Hepatocyte (in vitro differentiated cells): ENCODE data around the gene EGR4. TPM values are rescaled to one million over a fixed set of nuclear protein-coding genes. Genes with fewer than 3 reads are reported as not detected.

Source experiments
- DNase-seq: peaks from one replicate; pipeline ENCODE4 v3.0.0-alpha.2; 2016; ENCODE audit warnings: low spot score
- H2AFZ ChIP-seq: fragments of 200-600 bp; sonication (generic); 2 replicates; pipeline ENCODE4 v1.6.0; 2016; ENCODE audit warnings: antibody characterized with exemption, mild to moderate bottlenecking
- H3K27ac ChIP-seq: fragments of 200-600 bp; sonication (generic); 2 replicates; pipeline ENCODE4 v1.5.1; 2016; ENCODE audit warnings: mild to moderate bottlenecking
- H3K27me3 ChIP-seq: fragments of 200-600 bp; sonication (generic); 2 replicates; pipeline ENCODE4 v1.6.1; 2016
- H3K36me3 ChIP-seq: fragments of 200-600 bp; sonication (generic); replicated peaks from 2 replicates; pipeline ENCODE4 v1.5.1; 2016; ENCODE audit warnings: low read depth; ENCODE audit not compliant: insufficient read depth
- H3K4me1 ChIP-seq: fragments of 200-600 bp; sonication (generic); 2 replicates; pipeline ENCODE4 v1.5.1; 2016; ENCODE audit warnings: mild to moderate bottlenecking, moderate library complexity; ENCODE audit not compliant: insufficient read depth
- H3K4me2 ChIP-seq: fragments of 200-600 bp; sonication (generic); 2 replicates; pipeline ENCODE4 v1.6.0; 2016
- H3K4me3 ChIP-seq: fragments of 200-600 bp; sonication (generic); 2 replicates; pipeline ENCODE4 v1.5.1; 2016; ENCODE audit warnings: mild to moderate bottlenecking
- H3K79me2 ChIP-seq: fragments of 200-600 bp; sonication (generic); 2 replicates; pipeline ENCODE4 v1.6.0; 2017; ENCODE audit warnings: mild to moderate bottlenecking
- H3K9me2 ChIP-seq: fragments of 200-600 bp; sonication (generic); replicated peaks from 2 replicates; pipeline ENCODE4 v1.6.0; 2017; ENCODE audit warnings: mild to moderate bottlenecking; ENCODE audit not compliant: insufficient read depth
- H3K9me3 ChIP-seq: fragments of 200-600 bp; sonication (generic); 2 replicates; pipeline ENCODE4 v1.5.1; 2016; ENCODE audit warnings: low read depth, mild to moderate bottlenecking
- H4K20me1 ChIP-seq: fragments of 200-600 bp; sonication (generic); 2 replicates; pipeline ENCODE4 v1.6.0; 2016; ENCODE audit warnings: mild to moderate bottlenecking; ENCODE audit not compliant: insufficient read depth, poor library complexity, severe bottlenecking
- CTCF ChIP-seq: fragments of 200-600 bp; sonication (generic); IDR thresholded peaks from 2 replicates; pipeline ENCODE4 v1.5.1; 2016; ENCODE audit warnings: antibody characterized with exemption, mild to moderate bottlenecking; ENCODE audit not compliant: poor library complexity
- EZH2 ChIP-seq: fragments of 200-600 bp; sonication (generic); IDR thresholded peaks from 2 replicates; pipeline ENCODE4 v1.6.1; 2016; ENCODE audit warnings: antibody characterized with exemption, mild to moderate bottlenecking, borderline replicate concordance
- EZH2phosphoT487 ChIP-seq: fragments of 200-600 bp; sonication (generic); IDR thresholded peaks from one replicate; pipeline ENCODE4 v1.6.1; 2018; ENCODE audit warnings: antibody characterized with exemption, mild to moderate bottlenecking, low read depth, moderate library complexity; ENCODE audit not compliant: unreplicated experiment, severe bottlenecking
- WGBS: methylation state at CpG from one replicate; pipeline ENCODE4 v1.1.6; 2016; ENCODE audit warnings: low lambda C conversion rate; ENCODE audit errors: missing lambda C conversion rate; 5-methylcytosine and 5-hydroxymethylcytosine counted together
- polyA plus RNA-seq: library from polyadenylated mRNA; unstranded; fragments of >200 nt; fragmentation: Nextera tagmentation; extraction: Ambion mirVana; gene quantifications from 2 replicates; pipeline ENCODE4 v1.2.1, GENCODE V29; 2016
- small RNA-seq: library from RNA; depleted of rRNA; stranded (forward); fragments of <200 nt; gene quantifications from one replicate; pipeline ENCODE3, GENCODE V24; 2014
- total RNA-seq: library from RNA; depleted of rRNA; stranded (reverse); fragments of >200 nt; gene quantifications from 2 replicates; pipeline ENCODE4 v1.2.3, GENCODE V29; 2014

EGR4 gene
- total and polyA plus RNA-seq, 2 experiments from 2014 or later: 0.23 to 1.9 TPM

DNA sequence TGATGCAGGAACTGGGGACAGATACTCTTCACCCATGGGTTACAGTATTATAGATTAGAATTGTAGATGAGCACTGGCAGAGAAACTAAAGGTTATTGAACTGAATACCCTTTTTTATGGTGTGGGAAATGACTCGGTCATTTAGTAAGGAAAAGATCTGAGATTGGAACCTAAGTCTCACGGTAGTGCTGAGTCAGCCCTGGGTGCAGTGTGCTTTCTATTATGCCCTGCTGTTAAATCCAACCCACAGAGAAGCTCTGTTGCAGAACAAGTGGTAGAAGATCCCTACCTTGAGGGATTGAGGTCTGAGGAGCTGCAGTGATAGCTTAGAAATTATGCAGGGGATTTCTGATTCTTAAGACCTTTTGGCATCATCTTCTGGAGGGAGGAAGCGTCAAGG lies 46.5 kb downstream of the EGR4 start:
- Histone ChIP-seq H3K27ac (no peak overlapping the region), H3K4me3 (no peak overlapping the region), H2AFZ (no peak overlapping the region), H3K36me3 (no peaks in the 10 kb centered on the region), H3K4me1 (no peaks in the 10 kb centered on the region), H4K20me1 (peaks cover 32% of the 10 kb centered on the region), H3K9me2 (no peaks in the 10 kb centered on the region), H3K79me2 (peaks cover 21% of the 10 kb centered on the region), H3K27me3 (no peaks in the 10 kb centered on the region), H3K4me2 (no peak overlapping the region), H3K9me3 (no peaks in the 10 kb centered on the region)
- TF ChIP-seq EZH2phosphoT487 (no peak), CTCF (no peak), EZH2 (no peak)
- DNase-seq: no peak
- WGBS: 95% methylated on average over 3 of the region's 3 CpGs

DNA sequence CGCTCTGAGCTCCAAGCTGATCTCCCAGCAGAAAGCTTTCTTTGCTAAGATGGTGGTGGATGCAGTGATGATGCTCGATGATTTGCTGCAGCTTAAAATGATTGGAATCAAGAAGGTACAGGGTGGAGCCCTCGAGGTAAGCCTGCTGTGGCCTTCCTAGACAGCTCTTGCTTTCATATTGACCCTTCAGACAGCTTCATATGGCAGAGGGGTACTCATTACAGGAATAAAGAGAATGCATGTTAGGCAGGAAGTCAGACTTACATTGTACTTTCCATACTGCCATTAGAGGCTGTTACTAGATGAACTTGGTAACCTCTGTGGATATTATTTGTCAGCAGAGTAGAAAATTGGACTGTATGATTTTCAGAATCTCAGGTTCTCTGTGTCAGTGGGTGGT lies 48.8 kb downstream of the EGR4 start:
- Histone ChIP-seq H3K4me3 (no peak overlapping the region), H3K4me1 (no peaks in the 10 kb centered on the region), H2AFZ (no peak overlapping the region), H4K20me1 (peaks cover 50% of the 10 kb centered on the region), H3K4me2 (no peak overlapping the region), H3K9me3 (no peaks in the 10 kb centered on the region), H3K27me3 (no peaks in the 10 kb centered on the region), H3K79me2 (peaks cover 40% of the 10 kb centered on the region), H3K9me2 (no peaks in the 10 kb centered on the region), H3K27ac (no peak overlapping the region), H3K36me3 (no peaks in the 10 kb centered on the region)
- TF ChIP-seq EZH2 (no peak), CTCF (no peak), EZH2phosphoT487 (no peak)
- DNase-seq: no peak
- 93% methylated on average over 3 of the region's 3 CpGs for WGBS

DNA sequence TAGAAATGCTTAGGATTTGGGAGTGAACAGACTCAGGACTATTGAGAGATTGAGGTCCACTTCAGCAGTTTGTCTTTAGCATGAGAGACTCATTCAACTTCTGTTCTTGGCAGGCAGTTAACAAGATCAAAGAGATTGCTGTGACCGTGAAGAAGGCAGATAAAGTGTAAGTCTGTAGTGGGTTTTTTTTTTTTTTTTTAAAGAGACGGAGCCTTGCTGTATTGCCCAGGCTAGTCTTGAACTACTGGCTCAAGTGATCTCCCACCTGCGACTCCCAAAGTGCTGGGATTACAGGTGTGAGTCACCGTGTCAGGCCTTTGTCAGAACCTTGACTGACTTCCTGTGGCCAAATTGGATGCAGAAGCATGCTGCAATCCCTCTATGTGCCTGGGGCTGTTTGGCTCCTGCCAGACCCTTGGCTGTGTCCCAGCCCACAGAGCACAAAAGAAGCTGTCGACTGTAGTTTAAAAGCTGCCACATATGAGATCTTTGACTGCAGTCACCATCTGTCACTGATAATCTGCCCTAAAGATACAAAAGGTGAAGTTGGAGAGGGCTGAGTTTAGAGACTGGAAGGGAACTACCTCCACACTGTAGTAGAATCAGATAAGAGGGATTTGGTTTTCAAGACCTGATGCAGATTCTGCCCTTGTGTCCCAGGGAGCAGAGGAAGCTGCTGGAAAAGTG lies 49.3 kb downstream of the EGR4 start:
- H3K4me3 ChIP-seq: no peak overlapping the region
- 52% methylated on average over 5 of the region's 5 CpGs for WGBS
- no peaks in the 10 kb centered on the region for H3K4me1 ChIP-seq
- no peak overlapping the region for H3K27ac ChIP-seq
- TF ChIP-seq CTCF (no peak), EZH2phosphoT487 (no peak), EZH2 (no peak)
- H4K20me1 ChIP-seq: peaks cover 54% of the 10 kb centered on the region
- no peak overlapping the region for H3K4me2 ChIP-seq
- DNase-seq: no peak
- no peaks in the 10 kb centered on the region for H3K36me3 ChIP-seq
- H2AFZ ChIP-seq: no peak overlapping the region
- no peaks in the 10 kb centered on the region for H3K9me3 ChIP-seq
- H3K9me2 ChIP-seq: no peaks in the 10 kb centered on the region
- H3K79me2 ChIP-seq: peaks cover 46% of the 10 kb centered on the region
- H3K27me3 ChIP-seq: no peaks in the 10 kb centered on the region

Small RNA genes within 50 kb of the gene (small RNA-seq; reads per million reads assigned to genes)
- gene RNU6-111P: not detected

Other genes with a start within 250 kb of the EGR4 start
- 25.7 and 34.6 TPM in 2 replicates for gene SFXN5, start 221.8 kb downstream of the EGR4 start, total RNA-seq
- 25.8 and 26.1 TPM in 2 replicates for gene SFXN5, start 221.8 kb downstream of the EGR4 start, polyA plus RNA-seq
- gene RAB11FIP5, start 180.6 kb downstream of the EGR4 start, total RNA-seq: 33.7 and 34.7 TPM in 2 replicates
- gene RAB11FIP5, start 180.6 kb downstream of the EGR4 start, polyA plus RNA-seq: 31.1 and 33.5 TPM in 2 replicates
- not detected in 2 replicates for gene NOTO, start 91.0 kb downstream of the EGR4 start, total RNA-seq
- not detected in 2 replicates for gene NOTO, start 91.0 kb downstream of the EGR4 start, polyA plus RNA-seq
- gene SMYD5, start 79.3 kb downstream of the EGR4 start, total RNA-seq: 15.5 and 28.3 TPM in 2 replicates
- gene SMYD5, start 79.3 kb downstream of the EGR4 start, polyA plus RNA-seq: 10.0 and 16.9 TPM in 2 replicates
- gene PRADC1, start 60.3 kb downstream of the EGR4 start, total RNA-seq: 26.9 and 36.6 TPM in 2 replicates
- 31.6 and 39.7 TPM in 2 replicates for gene PRADC1, start 60.3 kb downstream of the EGR4 start, polyA plus RNA-seq
- gene CCT7, start 59.2 kb downstream of the EGR4 start, total RNA-seq: 195 and 197 TPM in 2 replicates
- 190 TPM in 2 replicates for gene CCT7, start 59.2 kb downstream of the EGR4 start, polyA plus RNA-seq
- gene FBXO41, start 9.1 kb downstream of the EGR4 start, total RNA-seq: 0.92 and 2.1 TPM in 2 replicates
- gene FBXO41, start 9.1 kb downstream of the EGR4 start, polyA plus RNA-seq: 1.2 and 1.3 TPM in 2 replicates
- 14.5 and 17.5 TPM in 2 replicates for gene ALMS1, start 92.3 kb upstream of the EGR4 start, total RNA-seq
- 4.6 and 5.4 TPM in 2 replicates for gene ALMS1, start 92.3 kb upstream of the EGR4 start, polyA plus RNA-seq